Stimulated activated CD4-positive, alpha-beta T cell treated with anti-CD3 and anti-CD28 coated beads, Interleukin-4, amount 100 ng/mL, for 48 hours (primary cell): ENCODE results near the gene TNFRSF4.

Source experiments
- DNase-seq, 2 donors: peaks; one replicate each; pipeline ENCODE4 v3.0.0-alpha.2; 2020; ENCODE audit warnings: low read depth in 2 of 2

The TNFRSF4 gene

GRCh38 chr1:1169429-1170214 lies 44.3 kb downstream of the TNFRSF4 start:
- no peak for DNase-seq

- no peak for DNase-seq
Observed at GRCh38 chr1:1168451-1169411, 45.2 kb downstream of the TNFRSF4 start.

- no peak for DNase-seq
Observed at GRCh38 chr1:1167841-1168450, 46.0 kb downstream of the TNFRSF4 start.

- DNase-seq = no peak
Observed at GRCh38 chr1:1167398-1167821, 46.5 kb downstream of the TNFRSF4 start.

- DNase-seq = no peak
Observed at GRCh38 chr1:1166642-1167397, 47.1 kb downstream of the TNFRSF4 start.

GRCh38 chr1:1165900-1166421 lies 48.0 kb downstream of the TNFRSF4 start:
- DNase-seq = no peak

- no peak for DNase-seq
Observed at GRCh38 chr1:1165485-1165884, 48.5 kb downstream of the TNFRSF4 start.

- DNase-seq = no peak
Observed at GRCh38 chr1:1164701-1165451, 49.1 kb downstream of the TNFRSF4 start.

GRCh38 chr1:1164361-1164700 lies 49.6 kb downstream of the TNFRSF4 start:
- DNase-seq = no peak

- DNase-seq = no peak
Observed at GRCh38 chr1:1163538-1164070, 50.3 kb downstream of the TNFRSF4 start.

- DNase-seq = no peak
Observed at GRCh38 chr1:1162597-1163537, 51.1 kb downstream of the TNFRSF4 start.

GRCh38 chr1:1161683-1162079 lies 52.3 kb downstream of the TNFRSF4 start:
- DNase-seq = no peak
